NOMO-1 (cell line): Measurements from ENCODE around the gene FSTL4.

Experiments
- DNase-seq, 2 experiments: peaks; one replicate each; lab custom pipeline; 2025; ENCODE audit not compliant: unreplicated experiment in 2 of 2; lab: John Stamatoyannopoulos, UW

Gene FSTL4

DNA sequence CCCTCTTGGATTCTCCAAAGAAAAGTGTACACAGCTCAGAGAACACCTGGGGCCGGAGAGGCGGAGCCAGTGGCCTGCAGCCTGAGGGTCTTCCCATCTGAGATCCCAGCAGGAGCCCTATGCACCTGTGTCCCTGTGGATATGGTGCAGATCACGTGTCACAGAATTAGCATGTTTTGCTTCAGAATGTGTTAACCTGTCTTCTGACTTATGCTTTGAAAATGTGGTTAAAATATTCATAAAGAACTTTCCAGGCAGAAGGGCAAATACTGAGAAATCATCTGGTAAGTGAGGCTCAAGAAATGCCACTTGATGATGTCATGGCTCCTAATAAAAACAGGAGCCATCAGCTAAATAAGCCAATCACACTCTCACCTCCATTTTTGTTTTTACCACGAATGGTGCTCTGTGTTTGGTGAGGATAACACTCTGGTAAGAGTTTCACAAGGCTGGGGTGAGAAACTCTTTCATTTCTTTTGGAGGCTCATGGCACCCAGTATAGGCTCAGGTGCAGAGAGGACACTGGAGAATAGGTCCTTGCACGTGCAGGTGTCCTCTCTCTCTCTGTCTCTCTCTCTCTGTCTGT is 279.8 kb downstream of the FSTL4 start:
- no peak for DNase-seq

DNA sequence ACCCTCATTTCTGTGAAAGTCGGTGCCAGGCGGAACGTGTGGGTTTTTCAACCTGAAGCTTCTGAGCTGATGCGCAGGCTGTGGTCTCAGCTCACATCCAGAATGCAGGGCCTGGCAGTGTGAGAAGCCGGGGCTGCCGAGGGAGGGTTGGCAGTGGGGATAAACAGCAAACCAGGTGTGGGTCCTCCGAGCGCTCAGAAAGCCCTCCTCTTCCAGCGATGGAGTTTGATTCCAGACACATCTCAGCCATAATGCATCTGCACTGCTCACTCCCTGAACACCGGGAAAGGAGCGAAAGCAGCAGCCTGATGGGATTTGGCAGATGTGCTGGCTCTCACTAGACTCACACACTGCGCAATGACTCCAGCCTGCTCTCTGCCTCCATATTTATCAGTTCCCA is 280.4 kb downstream of the FSTL4 start:
- no peak for DNase-seq

DNA sequence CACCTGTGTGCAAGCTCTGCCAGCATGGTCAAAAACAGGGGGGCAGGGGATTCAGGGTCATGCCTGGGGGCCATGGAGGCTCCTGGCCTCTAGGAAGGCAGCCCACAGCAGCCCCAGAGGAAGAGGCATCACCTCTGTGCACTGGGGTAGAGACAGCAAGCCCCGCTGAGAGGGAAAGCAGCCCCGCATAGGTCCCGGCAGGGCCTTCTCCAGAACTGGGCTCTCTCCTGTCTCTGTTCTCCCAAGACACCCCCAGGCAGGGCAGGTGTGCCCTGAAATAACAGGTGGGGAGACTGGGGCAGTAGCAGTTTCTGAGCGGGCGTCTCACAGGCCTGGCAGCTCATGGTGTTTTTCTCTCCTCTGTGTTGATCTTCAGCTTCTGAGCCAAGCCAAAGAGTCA is 281.4 kb downstream of the FSTL4 start:
- no peak for DNase-seq

DNA sequence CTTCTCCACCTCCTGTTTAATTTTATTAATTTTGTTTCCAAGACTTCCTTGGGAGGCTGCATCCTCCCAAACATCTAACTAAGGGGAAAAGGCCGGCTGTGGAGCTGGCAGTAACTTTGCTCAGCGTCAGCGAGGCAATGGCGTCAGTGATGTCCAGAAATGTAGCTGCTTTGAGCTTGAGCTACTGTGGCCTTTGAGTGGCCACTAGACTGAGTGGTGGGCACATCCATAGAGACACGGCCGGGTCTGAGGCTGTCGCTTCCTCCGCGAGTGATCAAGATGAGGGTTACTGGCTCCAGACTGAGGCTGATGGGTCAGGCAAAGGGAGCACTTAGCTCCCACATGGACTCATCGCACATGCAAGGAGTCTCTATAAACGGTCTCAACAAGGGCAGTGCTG is 283.5 kb downstream of the FSTL4 start:
- no peak for DNase-seq

DNA sequence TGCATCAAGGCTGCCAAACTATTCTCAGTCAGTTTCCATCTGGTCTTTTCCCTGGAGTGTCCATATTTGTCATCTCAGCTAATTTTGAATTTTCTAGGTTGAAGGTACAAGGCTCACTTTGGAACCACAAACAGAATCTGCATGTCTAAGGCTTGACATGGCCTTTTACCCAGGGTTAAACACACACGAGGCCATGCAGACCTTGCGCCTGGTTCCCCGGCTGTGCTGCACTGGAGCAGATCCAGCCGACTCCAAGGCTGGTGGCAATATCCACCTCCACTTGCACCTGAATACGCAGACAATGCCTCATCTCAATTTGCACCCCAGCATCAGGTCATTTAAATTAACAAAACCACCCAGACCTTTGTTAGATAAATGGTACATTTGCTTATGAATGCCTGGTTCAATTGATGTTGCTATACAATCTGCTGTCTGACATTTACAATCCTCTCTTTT is 284.4 kb downstream of the FSTL4 start:
- DNase-seq = no peak

DNA sequence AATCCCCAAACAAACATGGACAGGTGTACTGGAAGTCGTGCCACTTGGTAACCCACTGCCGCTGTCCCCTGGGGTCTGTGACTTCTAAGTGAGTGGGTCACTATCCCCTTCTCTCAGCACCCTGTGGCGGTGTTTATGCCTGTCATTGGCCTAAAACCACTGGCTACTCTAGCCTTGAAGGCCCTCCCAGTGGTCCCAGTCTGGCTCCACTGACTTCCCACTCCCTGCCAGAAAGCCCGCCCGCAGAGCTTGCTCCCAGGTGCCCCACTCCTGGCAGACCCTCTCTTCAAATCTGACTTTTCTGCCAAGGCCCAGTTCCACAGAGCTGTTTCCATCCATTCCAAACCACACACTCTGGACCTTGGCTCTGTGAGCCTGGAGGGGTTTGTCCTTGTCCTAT is 286.0 kb downstream of the FSTL4 start:
- no peak for DNase-seq

DNA sequence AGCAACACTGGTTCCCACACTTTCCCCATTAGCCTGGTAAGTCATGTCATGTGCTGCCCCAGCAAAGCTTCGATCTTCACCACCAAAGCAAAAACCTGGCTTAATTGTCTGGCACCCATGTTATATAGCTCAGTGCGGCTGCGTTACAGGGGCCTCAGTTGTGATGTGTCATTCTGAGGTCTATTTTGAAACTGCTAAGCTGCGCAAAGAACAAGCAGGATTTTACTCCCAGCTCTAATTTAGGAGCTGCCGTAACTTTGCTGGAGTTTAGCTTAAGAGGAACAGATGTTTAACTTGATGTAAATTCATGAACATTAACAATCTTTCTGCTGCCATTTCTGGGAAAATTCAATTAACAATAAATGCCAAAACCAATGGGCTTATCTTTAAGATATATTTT is 286.5 kb downstream of the FSTL4 start:
- no peak for DNase-seq

DNA sequence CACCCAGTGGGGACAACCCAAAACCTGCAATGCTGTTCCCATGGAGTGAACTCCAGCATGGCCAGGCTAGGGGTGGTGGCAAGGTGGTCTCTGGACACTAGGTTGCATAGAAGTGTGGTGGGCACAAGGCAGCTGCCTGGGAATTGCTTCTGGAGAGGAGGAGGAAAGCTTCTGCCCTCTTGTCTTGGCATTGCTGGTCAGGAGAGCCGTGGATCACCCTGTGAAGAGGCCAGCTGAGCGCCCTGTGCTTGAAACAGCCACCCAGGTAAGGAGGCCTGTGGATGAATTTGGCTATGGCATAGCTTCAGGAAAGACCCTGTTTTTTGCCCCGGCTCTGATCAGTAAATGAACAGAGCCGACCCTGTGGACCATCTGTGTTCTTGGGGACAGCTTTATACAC is 287.4 kb downstream of the FSTL4 start:
- no peak for DNase-seq

DNA sequence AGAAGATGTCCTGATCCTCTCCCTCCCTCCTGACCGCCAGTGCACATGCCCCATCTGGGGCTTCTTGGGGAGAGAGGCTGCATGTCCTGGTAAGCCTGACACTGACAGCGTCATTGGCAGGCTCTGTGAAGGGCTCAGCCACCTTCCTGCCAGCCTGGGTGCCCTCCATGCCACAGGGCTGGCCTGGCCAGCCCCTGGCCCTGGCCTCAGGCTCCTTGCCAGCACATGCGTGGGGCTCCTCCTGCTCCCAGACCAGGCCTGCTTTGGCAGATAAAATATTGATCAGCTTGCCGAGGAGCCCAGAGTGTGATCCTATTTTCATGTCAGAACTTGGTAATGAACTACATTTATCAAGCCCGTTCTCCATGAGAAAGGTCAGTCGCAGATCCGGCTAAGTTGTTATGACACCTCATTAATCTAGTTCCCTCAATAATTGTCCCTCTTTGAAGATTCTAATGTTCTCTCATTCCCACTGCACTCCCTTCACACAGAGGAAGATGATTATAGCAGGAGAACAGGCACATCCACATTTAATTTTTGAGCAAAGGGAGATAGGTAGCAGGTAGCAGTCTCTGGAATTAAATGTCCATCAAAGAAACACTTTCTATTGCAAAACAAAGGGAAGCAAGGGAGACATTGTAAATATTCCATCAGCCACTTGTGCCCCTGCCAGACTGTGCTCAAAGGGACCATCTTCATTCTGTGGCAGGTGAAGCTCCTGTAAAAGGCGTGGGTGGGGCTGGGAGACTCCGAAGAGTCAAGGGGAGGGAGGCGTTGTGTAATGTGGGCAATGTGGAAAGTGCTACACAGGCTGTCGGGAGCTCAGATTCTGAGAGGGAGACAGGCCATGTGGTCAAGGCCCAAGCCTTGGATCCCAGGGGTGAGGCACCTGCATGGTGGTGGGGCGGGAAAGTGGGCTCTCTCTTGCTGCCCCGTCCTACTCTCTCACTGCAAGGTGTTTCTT is 288.6 kb downstream of the FSTL4 start:
- no peak for DNase-seq

DNA sequence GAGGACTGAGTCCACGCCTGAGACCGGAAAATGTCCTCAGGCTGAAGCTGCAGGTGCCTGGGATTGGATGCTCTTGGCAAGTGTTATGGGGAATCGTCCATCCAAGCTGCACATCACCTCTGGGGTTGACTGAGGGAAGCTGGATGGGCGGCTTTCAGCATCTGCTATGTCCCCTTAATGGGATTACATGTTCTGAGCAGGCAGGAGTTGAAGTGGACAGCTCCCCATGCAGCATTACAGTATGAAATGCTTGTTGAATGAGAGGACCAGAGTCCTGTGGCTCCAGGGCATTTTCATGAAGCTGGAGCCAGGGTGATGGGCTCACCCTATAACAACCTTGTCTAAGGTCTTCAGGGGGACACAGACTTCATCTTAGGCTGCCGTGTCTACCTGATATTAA is 289.6 kb downstream of the FSTL4 start:
- no peak for DNase-seq

DNA sequence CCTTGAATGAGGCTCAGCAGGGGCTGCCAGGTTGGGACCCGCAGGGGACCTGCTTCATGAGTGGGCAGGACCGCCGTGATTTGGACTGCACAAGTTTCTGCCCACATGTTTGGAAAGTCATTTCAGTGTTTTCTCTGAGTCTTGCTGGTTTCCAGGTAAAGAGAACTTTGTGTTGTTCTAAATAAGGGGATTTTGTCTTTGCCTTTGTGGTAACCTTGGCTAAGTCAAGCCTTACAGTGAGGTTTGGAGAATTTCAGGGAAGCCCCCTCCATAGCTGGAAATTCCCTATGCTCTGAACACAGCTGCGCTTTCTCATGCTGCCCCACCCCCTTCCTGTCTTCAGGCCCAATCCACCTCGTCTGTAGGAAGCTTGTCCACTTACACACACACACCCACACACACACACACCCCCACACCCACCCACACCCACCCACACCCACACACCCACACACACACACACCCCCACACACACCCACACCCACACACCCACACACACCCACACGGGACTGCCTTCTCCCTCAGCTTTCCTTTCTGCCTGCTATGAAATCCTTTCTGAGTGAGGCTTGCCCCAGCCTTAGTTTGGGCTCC is 290.4 kb downstream of the FSTL4 start:
- DNase-seq = no peak

DNA sequence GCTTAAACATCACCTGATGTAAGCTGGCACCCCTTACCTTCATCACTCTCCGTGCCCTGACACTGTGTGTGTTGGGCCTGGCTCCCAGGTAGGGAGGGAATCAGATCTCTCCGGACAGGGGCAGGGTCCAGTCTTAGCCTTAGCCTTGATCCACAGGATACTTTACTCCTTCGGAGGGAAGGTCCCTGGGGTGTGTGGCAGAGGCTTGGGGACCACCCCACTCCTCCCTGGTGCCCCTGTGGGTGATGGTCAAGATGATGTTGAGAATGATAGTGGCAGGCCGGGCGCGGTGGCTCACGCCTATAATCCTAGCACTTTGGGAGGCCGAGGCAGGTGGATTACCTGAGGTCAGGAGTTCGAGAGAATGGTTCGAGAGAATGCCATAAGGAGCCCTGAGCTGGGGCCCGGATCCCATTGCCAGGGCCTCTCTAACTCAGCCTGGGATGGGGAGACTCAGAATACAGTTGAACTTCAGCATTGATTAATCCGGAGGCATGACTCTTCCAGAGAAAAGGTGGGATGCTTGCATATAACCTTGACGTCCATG is 291.0 kb downstream of the FSTL4 start:
- DNase-seq = no peak

DNA sequence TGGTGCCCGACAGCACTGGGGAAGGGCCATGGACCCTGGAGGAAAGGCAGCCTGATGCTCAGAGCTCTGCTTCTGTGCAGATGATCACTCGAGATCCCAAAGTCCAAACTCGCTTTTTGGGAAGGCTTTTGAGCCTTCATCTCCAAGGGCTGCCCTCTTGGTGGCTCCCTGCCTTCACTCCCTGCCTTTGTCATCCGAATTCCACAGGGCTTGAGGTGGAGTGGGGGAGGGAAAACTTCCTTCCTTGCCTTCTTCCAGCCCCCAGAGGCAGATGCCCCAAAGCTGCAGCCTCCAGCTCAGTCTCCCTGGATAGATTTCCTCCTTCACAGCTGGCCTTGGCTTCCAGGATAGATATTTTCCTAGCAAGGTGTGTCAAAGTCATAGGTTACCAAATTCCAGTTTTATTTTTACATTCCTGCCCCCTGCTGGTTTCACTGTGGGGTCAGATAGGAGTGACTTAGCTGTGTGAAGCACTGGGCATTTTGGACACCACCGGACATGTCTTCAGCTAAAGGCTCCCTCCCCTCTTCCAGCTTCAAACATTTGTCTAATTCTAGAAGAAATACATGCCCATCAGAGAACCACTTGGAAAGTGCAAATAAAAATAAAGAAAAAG is 292.3 kb downstream of the FSTL4 start:
- DNase-seq = no peak

DNA sequence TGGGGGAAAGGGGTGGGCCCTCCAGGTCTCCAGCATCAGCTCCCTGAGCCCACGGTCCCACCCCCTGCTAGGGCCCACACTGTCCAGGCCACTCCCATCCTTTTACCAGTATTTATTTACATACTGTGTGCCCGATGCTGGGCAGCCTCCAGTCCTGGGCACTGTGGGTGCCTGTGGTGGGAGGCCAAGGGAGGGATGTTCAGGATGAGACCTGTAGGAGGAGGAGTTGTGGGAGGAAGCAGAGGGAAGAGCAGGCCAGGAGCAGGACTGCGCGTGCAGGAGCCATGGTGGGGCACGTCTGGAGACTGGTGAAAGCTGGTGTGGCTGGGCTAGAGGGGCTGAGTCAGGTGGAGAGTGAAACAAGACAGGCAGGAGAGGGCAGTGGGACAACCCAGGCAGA is 293.1 kb downstream of the FSTL4 start:
- DNase-seq = no peak

DNA sequence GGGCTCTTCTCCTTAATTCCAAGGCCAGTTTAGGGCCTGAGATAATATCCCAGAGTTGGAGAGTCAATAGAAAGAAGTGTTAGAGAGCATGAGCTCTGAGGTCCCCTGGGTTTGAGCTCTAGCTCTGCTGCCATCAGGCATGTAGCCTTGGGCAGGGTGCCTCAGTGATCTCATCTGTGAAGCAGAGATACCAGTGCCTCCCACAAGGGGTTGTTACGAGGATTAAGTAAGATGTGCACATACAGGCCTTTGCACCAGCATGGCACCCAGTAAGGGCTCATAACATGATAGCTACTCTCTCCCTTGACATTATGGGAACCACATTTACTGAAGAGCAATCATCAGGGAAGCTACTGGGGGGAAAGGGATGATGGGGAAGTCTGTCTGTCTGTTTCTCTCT is 294.8 kb downstream of the FSTL4 start:
- DNase-seq = no peak

DNA sequence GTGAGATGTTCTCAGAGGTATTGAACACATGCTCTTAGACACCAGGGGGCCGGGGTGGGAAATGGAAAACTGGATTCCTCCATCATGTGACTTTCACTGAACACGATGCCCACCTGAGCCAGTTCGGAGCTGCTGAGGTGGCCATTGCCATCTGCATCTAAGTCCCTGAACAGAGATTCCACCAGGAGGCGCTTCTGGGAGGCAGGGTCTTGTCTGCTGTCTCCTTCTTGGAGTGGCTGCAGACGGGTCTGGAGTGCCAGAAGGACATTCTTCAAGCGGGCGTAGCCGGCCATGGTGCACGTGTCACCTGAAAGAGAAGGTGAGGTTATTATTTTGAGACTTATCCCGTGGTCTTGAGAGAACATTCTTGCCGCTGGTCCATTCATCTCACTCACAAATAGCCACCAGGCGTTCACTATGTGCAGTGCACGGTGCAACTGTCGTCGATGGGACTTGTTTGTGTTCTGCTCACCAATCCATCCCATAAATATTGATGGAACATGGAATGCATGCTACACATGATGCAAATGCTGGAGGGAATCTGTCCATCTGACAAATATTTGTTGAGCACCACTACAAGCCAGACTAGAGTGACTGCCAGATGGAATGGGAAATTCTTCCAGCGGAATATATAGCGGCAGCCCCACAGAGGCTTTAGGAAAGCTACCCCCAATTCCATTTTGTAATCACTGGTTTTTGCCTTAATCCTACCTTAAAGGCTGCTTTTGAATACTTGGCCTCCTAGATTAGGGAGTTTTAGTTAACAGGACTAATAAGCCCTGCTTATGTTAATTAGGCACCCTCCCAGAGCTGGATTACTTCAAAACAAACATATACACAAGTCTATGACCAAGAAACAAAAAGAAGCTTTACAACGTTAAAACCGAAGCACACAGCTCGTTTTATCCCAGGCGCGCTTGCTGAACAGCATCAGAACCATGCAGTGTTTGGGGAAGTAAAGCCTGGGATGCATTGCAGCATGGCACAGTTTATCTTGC is 295.7 kb downstream of the FSTL4 start:
- DNase-seq = no peak

DNA sequence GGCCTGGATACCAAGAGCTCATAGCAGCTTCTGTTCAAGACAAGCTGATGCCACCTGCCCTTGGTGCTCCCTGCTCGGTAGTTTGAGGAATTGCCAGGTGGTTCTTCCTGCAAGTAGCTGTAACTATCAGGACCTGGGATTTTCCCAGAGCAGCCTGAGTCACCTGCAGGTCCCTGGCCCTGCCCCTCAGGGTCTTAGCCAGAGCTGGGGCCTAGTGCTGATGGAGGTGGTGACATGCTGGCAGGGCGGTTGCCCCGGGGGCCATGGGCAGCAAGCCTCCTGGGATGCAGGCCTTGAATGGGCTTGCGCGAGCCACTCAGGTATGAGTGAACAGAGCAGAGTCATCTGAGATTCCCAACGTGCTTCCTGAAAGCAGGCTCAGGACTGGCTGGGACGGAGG is 298.3 kb downstream of the FSTL4 start:
- DNase-seq = no peak

DNA sequence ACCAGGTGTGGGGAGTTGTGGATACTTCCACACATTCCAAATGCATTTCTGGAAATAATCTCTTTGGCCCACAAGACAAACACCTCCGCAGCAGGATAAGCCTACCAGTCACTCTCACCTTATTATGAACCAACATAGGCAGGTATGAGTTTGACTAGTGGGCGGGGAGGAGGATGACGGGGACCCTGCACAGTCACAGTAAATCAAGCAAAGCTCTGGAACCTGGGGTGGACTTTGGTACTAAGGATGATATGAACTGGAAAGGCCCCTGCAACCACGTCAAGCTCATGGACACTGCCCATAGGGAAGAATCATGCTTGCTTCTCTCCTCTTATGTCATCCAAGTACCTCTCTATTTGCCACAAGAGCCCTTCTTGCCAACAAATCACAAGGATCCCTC is 301.2 kb downstream of the FSTL4 start:
- no peak for DNase-seq

DNA sequence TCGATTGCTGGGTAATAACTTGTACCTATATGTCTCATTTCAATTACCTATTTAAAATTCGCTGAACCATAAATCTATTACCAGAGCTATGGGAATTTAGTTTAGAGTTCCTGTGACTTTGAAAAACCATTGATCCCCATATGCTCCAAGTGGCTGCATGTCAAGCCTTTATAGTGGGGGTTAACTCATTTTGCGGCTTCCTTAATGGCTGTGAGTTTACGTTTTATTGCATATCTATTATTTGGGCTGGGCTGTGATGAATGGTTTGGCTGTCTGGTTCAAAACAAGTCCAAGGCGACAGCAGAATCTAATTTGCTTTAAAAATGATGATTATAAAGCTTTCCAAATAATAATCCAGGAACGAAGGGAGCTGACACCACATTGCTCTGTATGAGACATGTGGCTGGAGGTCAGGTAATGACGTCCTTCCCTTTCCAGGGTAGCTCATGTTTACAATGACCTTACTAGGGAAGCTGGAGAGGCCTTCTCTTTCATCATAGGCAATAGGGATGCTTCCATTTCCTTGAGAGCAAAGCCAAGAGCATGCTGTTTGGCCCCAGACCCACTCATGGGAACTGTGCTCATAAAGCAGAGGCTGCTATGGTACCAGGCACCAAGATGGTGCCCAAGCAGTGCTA is 302.2 kb downstream of the FSTL4 start:
- DNase-seq = no peak
